ENCODE results near the gene CD34.

DNA sequence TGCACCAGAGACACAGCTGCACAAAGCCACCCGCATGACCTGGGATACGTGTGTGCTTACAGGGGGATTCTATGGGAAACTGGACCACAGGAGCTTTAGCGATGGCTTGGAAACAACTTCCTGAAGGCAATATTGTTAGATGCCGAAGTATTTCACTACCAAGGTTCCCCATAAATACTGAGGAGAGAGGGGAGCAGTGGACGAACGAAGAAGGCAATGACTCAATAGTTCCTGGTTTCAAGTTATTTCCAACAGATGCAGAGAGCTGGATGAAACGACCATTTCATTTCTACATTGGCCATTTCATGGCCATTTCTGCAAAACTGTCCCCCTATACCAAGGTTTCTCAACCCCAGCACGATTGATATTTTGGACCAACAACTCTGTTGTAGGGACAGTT is 61.3 kb downstream of the CD34 start:
- TF ChIP-seq, protein P1, sequence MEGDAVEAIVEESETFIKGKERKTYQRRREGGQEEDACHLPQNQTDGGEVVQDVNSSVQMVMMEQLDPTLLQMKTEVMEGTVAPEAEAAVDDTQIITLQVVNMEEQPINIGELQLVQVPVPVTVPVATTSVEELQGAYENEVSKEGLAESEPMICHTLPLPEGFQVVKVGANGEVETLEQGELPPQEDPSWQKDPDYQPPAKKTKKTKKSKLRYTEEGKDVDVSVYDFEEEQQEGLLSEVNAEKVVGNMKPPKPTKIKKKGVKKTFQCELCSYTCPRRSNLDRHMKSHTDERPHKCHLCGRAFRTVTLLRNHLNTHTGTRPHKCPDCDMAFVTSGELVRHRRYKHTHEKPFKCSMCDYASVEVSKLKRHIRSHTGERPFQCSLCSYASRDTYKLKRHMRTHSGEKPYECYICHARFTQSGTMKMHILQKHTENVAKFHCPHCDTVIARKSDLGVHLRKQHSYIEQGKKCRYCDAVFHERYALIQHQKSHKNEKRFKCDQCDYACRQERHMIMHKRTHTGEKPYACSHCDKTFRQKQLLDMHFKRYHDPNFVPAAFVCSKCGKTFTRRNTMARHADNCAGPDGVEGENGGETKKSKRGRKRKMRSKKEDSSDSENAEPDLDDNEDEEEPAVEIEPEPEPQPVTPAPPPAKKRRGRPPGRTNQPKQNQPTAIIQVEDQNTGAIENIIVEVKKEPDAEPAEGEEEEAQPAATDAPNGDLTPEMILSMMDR (IDR thresholded peaks at IDR 0.05), result no peak
- TF ChIP-seq POLR2A (IDR thresholded peaks at IDR 0.05), result no peak

Measured in right lobe of liver (tissue), 4 donors.